OCI-LY7 (cell line): Measurements from ENCODE around the gene TAAR2. TPM values are rescaled to one million over a fixed set of nuclear protein-coding genes. Genes with fewer than 3 reads are reported as not detected.

ENCODE experiments used
- BruUV-seq: library from RNA; stranded (reverse); fragments of 400-500 nt; replicated peaks from 2 replicates; lab custom pipeline; 2021; lab: Mats Ljungman, UMichigan
- CTCF ChIA-PET: fragments of 300-600 bp; sonication (Branson Sonifier 250); formaldehyde crosslinking; loops from one replicate; lab custom pipeline; 2022; ENCODE audit warnings: antibody characterized with exemption; ENCODE audit not compliant: unreplicated experiment; lab: Charles Lee
- POLR2A ChIA-PET: fragments of 300-600 bp; sonication (Branson Sonifier 250); formaldehyde crosslinking; loops from one replicate; lab custom pipeline; 2022; ENCODE audit warnings: antibody characterized with exemption; lab: Charles Lee
- DNase-seq: peaks from one replicate; pipeline ENCODE4 v3.0.0-alpha.2; 2015; ENCODE audit warnings: low spot score
- H2AFZ ChIP-seq: fragments of 200-600 bp; sonication (generic), shearing (Covaris generic); 2 replicates; pipeline ENCODE4 v1.6.1; 2014; ENCODE audit warnings: mild to moderate bottlenecking, antibody characterized with exemption, low read length, moderate library complexity
- H3K27ac ChIP-seq: fragments of 200-600 bp; sonication (generic); 2 replicates; pipeline ENCODE4 v1.5.1; 2014; ENCODE audit warnings: mixed run types, low read depth, mild to moderate bottlenecking, moderate library complexity, low read length, inconsistent platforms; ENCODE audit not compliant: poor library complexity, severe bottlenecking
- H3K36me3 ChIP-seq: fragments of 200-600 bp; sonication (generic); 2 replicates; pipeline ENCODE4 v1.6.1; 2014; ENCODE audit warnings: mild to moderate bottlenecking, antibody characterized with exemption, low read length, moderate library complexity, mixed read lengths; ENCODE audit not compliant: insufficient read depth
- H3K4me1 ChIP-seq: fragments of 200-600 bp; sonication (generic); 2 replicates; pipeline ENCODE4 v1.5.1; 2014; ENCODE audit warnings: mild to moderate bottlenecking, low read length; ENCODE audit not compliant: insufficient read depth, poor library complexity, severe bottlenecking
- H3K4me2 ChIP-seq: fragments of 200-600 bp; sonication (generic); 2 replicates; pipeline ENCODE4 v1.6.1; 2014; ENCODE audit warnings: mild to moderate bottlenecking, low read length
- H3K4me3 ChIP-seq: fragments of 200-600 bp; sonication (generic); 2 replicates; pipeline ENCODE4 v1.5.1; 2014; ENCODE audit warnings: mild to moderate bottlenecking, low read depth, low read length; ENCODE audit not compliant: poor library complexity, severe bottlenecking
- H3K79me2 ChIP-seq: fragments of 200-600 bp; sonication (generic); 2 replicates; pipeline ENCODE4 v1.6.1; 2016; ENCODE audit warnings: low read depth, mild to moderate bottlenecking, low read length, moderate library complexity, mixed read lengths; ENCODE audit not compliant: insufficient read depth
- H3K9me2 ChIP-seq: fragments of 200-600 bp; sonication (generic); 2 replicates; pipeline ENCODE4 v1.6.1; 2016; ENCODE audit warnings: mild to moderate bottlenecking, low read length, mixed read lengths; ENCODE audit not compliant: insufficient read depth
- H3K9me3 ChIP-seq: fragments of 200-600 bp; sonication (generic); 2 replicates; pipeline ENCODE4 v1.6.1; 2014; ENCODE audit warnings: mild to moderate bottlenecking, mixed run types, low read length, mixed read lengths
- H4K20me1 ChIP-seq: fragments of 200-600 bp; sonication (generic); 2 replicates; pipeline ENCODE4 v1.6.1; 2014; ENCODE audit warnings: mild to moderate bottlenecking, antibody characterized with exemption, low read length, moderate library complexity, mixed read lengths; ENCODE audit not compliant: insufficient read depth
- EZH2phosphoT487 ChIP-seq: fragments of 200-600 bp; sonication (generic); IDR thresholded peaks from 2 replicates; pipeline ENCODE4 v1.6.1; 2018; ENCODE audit warnings: low read depth, borderline replicate concordance, mild to moderate bottlenecking, mixed run types, antibody characterized with exemption, low read length, moderate library complexity, mixed read lengths
- intact Hi-C: fragments of 100-400 bp; cut with micrococcal nuclease; formaldehyde crosslinking; loops from one replicate; pipeline ENCODE4 v1.10.0; 2022; ENCODE audit not compliant: unreplicated experiment
- total RNA-seq, 2 experiments: library from RNA; depleted of rRNA in 1 of 2; stranded (reverse); fragments of >200 nt in 1 of 2; shearing (Covaris generic) in 1 of 2; gene quantifications; 2 replicates each; pipeline ENCODE4 v1.2.3, GENCODE V29; 2014 to 2022
- TF ChIP-seq, protein P1 (sequence below): fragments of 200-600 bp; sonication (generic); conservative IDR thresholded peaks from 2 replicates; pipeline ENCODE4 v1.5.1; 2014; ENCODE audit warnings: mild to moderate bottlenecking, antibody characterized with exemption, low read length, moderate library complexity, mixed read lengths

Gene TAAR2
- total RNA-seq, 2 experiments from 2014 or later: not detected

GRCh38 chr6:132664309-132665034 is 40.4 kb upstream of the TAAR2 start:
- no peaks in the 10 kb centered on the region for H3K79me2 ChIP-seq
- H3K36me3 ChIP-seq: no peaks in the 10 kb centered on the region
- intact Hi-C loops: loop anchor here (5.0 kb wide), 3 partner anchors 118 to 382 kb away; no protein-coding TSS in a partner anchor
- H3K4me2 ChIP-seq: no peak overlapping the region
- no peaks in the 10 kb centered on the region for H3K9me2 ChIP-seq
- no peak for TF ChIP-seq EZH2phosphoT487
- TF ChIP-seq, protein P1, sequence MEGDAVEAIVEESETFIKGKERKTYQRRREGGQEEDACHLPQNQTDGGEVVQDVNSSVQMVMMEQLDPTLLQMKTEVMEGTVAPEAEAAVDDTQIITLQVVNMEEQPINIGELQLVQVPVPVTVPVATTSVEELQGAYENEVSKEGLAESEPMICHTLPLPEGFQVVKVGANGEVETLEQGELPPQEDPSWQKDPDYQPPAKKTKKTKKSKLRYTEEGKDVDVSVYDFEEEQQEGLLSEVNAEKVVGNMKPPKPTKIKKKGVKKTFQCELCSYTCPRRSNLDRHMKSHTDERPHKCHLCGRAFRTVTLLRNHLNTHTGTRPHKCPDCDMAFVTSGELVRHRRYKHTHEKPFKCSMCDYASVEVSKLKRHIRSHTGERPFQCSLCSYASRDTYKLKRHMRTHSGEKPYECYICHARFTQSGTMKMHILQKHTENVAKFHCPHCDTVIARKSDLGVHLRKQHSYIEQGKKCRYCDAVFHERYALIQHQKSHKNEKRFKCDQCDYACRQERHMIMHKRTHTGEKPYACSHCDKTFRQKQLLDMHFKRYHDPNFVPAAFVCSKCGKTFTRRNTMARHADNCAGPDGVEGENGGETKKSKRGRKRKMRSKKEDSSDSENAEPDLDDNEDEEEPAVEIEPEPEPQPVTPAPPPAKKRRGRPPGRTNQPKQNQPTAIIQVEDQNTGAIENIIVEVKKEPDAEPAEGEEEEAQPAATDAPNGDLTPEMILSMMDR: no peak
- H4K20me1 ChIP-seq: no peaks in the 10 kb centered on the region
- H2AFZ ChIP-seq: no peak overlapping the region
- no peaks in the 10 kb centered on the region for H3K9me3 ChIP-seq
- H3K4me3 ChIP-seq: no peak overlapping the region
- no peaks in the 10 kb centered on the region for H3K4me1 ChIP-seq
- POLR2A ChIA-PET: no interaction called here
- DNase-seq: no peak
- H3K27ac ChIP-seq: no peak overlapping the region
- no TSS peak for BruUV-seq
- CTCF ChIA-PET: no interaction called here

DNA sequence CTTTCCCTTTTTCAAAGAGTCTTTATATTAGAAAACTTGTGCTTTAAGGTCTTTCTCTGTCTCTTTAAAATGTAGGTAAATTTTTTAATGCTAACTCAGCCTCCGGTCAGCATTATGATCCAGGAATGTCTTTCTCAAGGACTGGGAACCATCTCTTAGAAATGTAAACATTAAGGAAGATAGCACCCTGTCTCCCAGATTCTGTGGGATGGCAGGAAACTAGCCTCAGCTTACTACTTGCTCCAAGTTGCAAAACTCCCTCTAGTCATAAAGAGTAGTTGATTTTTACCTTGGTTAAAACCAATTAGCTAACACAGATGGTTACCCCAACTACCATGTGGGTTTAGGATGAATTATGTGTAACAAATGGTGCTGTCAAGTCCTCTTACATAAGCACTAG is 39.6 kb upstream of the TAAR2 start:
- Histone ChIP-seq H3K27ac (no peak overlapping the region), H3K9me3 (no peaks in the 10 kb centered on the region), H3K4me3 (no peak overlapping the region), H3K36me3 (no peaks in the 10 kb centered on the region), H4K20me1 (no peaks in the 10 kb centered on the region), H3K4me1 (no peaks in the 10 kb centered on the region), H3K79me2 (no peaks in the 10 kb centered on the region), H3K4me2 (no peak overlapping the region), H2AFZ (no peak overlapping the region), H3K9me2 (no peaks in the 10 kb centered on the region)
- no peak for DNase-seq
- no TSS peak for BruUV-seq
- POLR2A ChIA-PET: no interaction called here
- CTCF ChIA-PET: no interaction called here
- TF ChIP-seq EZH2phosphoT487: no peak
- TF ChIP-seq, protein P1: no peak
- intact Hi-C loops: loop anchor here (5.0 kb wide), 1 partner anchor 361 kb away; no protein-coding TSS in a partner anchor

DNA sequence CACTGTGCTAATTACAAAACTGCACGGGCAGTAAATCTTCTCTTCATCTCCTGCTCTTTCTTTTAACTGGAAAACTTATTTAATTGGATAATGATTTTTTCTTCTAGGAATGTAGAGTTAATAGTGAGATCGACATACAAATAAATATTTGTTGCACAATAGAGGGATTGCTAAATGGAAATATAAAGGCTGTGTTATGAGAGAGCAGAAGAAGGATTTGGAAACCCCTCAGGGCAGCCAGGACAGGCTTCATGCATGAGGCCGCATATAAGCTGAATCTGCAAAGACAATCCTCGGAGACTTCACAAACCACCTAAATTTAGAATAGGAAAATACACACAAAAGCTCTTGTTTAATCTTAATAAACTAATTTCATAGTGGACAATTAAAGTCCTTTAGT is 37.8 kb upstream of the TAAR2 start:
- Histone ChIP-seq H3K27ac (no peak overlapping the region), H3K9me2 (no peaks in the 10 kb centered on the region), H3K4me1 (no peaks in the 10 kb centered on the region), H2AFZ (no peak overlapping the region), H3K9me3 (no peaks in the 10 kb centered on the region), H3K4me2 (no peak overlapping the region), H3K36me3 (no peaks in the 10 kb centered on the region), H4K20me1 (no peaks in the 10 kb centered on the region), H3K79me2 (no peaks in the 10 kb centered on the region), H3K4me3 (no peak overlapping the region)
- intact Hi-C loops: loop anchor here (5.0 kb wide), 1 partner anchor 360 kb away; no protein-coding TSS in a partner anchor
- DNase-seq: no peak
- POLR2A ChIA-PET: interaction anchor here (0.6 to 1.5 kb wide), 3 partner anchors 11 to 120 kb away, joined by 3 to 6 read pairs (median 5); no protein-coding TSS in a partner anchor
- CTCF ChIA-PET: no interaction called here
- TF ChIP-seq EZH2phosphoT487: no peak
- TF ChIP-seq, protein P1: no peak
- no TSS peak for BruUV-seq
